Activated B cell treated with CpG ODN at 0.5 μM for 24 hours (primary cell): ENCODE measurements around the gene NUMB. TPM values are rescaled to one million over a fixed set of nuclear protein-coding genes. Genes with fewer than 3 reads are reported as not detected.

Experiments
- ATAC-seq: fragments of 200-7000 bp; cut with Tn5 transposase; one replicate; pipeline ENCODE4 v1.10.0; 2021; ENCODE audit warnings: low read depth, mild to moderate bottlenecking, moderate library complexity
- CTCF ChIA-PET: fragments of 350-600 bp; sonication (Branson Sonifier 250); formaldehyde crosslinking; loops from one replicate; lab custom pipeline; 2021; ENCODE audit warnings: antibody characterized with exemption; lab: Charles Lee
- POLR2A ChIA-PET: fragments of 350-600 bp; sonication (Branson Sonifier 250); formaldehyde crosslinking; loops from one replicate; lab custom pipeline; 2021; ENCODE audit warnings: antibody characterized with exemption; lab: Charles Lee
- DNase-seq: peaks from one replicate; pipeline ENCODE4 v3.0.0; 2022
- H3K27ac Mint-ChIP-seq: one replicate; pipeline ENCODE4 v1.8.0; 2020; ENCODE audit warnings: mixed read lengths
- H3K27me3 Mint-ChIP-seq: one replicate; pipeline ENCODE4 v1.8.0; 2021; ENCODE audit warnings: mixed read lengths
- H3K36me3 Mint-ChIP-seq: one replicate; pipeline ENCODE4 v1.8.0; 2021; ENCODE audit warnings: low read depth, mixed read lengths
- H3K4me1 Mint-ChIP-seq: one replicate; pipeline ENCODE4 v1.8.0; 2021; ENCODE audit warnings: mixed read lengths
- H3K4me3 Mint-ChIP-seq: one replicate; pipeline ENCODE4 v1.8.0; 2020; ENCODE audit warnings: mild to moderate bottlenecking, mixed read lengths
- H3K9me3 Mint-ChIP-seq: one replicate; pipeline ENCODE4 v1.8.0; 2020; ENCODE audit warnings: mixed read lengths
- intact Hi-C: fragments of 100-400 bp; cut with micrococcal nuclease; formaldehyde crosslinking; loops from one replicate; pipeline ENCODE4 v1.15.1; 2024
- total RNA-seq: library from RNA; stranded (reverse); gene quantifications from 2 replicates; pipeline ENCODE4 v1.2.3, GENCODE V29; 2022
- TF ChIP-seq, protein P1 (sequence below): fragments of 200-600 bp; IDR thresholded peaks from one replicate; pipeline ENCODE4 v1.8.0; 2022; ENCODE audit warnings: antibody characterized with exemption, mild to moderate bottlenecking

NUMB gene
- total RNA-seq, 1 donor from 2014 or later: 71.4 TPM

DNA sequence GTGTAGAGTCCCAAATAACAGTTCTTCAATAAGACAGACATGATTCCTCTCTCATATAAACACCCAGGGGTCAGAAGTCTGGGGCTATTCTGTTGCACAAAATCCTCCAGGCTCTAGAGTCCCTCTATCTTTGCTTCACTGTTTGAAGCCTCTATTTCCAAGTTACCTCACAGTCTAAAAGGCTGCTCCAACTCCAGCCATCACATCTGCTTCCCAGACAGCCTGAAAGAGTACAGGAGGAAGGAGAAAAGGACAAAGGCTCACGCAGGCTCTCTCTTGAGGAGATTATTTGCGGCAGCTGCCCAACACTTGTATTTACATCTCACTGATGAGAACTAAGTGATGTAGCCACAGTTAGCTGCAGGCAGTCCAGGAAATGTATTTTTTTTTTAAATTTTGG is 214.6 kb downstream of the NUMB start:
- intact Hi-C loops: no loop called here
- H3K9me3 Mint-ChIP-seq: no peaks in the 10 kb centered on the region
- CTCF ChIA-PET: no interaction called here
- H3K27ac Mint-ChIP-seq: no peak overlapping the region
- peaks cover 26% of the 10 kb centered on the region for H3K27me3 Mint-ChIP-seq
- ATAC-seq (no peak), DNase-seq (no peak)
- POLR2A ChIA-PET: no interaction called here
- TF ChIP-seq, protein P1, sequence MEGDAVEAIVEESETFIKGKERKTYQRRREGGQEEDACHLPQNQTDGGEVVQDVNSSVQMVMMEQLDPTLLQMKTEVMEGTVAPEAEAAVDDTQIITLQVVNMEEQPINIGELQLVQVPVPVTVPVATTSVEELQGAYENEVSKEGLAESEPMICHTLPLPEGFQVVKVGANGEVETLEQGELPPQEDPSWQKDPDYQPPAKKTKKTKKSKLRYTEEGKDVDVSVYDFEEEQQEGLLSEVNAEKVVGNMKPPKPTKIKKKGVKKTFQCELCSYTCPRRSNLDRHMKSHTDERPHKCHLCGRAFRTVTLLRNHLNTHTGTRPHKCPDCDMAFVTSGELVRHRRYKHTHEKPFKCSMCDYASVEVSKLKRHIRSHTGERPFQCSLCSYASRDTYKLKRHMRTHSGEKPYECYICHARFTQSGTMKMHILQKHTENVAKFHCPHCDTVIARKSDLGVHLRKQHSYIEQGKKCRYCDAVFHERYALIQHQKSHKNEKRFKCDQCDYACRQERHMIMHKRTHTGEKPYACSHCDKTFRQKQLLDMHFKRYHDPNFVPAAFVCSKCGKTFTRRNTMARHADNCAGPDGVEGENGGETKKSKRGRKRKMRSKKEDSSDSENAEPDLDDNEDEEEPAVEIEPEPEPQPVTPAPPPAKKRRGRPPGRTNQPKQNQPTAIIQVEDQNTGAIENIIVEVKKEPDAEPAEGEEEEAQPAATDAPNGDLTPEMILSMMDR: no peak
- H3K4me3 Mint-ChIP-seq: no peak overlapping the region
- no peaks in the 10 kb centered on the region for H3K36me3 Mint-ChIP-seq
- peaks cover 75% of the 10 kb centered on the region for H3K4me1 Mint-ChIP-seq

DNA sequence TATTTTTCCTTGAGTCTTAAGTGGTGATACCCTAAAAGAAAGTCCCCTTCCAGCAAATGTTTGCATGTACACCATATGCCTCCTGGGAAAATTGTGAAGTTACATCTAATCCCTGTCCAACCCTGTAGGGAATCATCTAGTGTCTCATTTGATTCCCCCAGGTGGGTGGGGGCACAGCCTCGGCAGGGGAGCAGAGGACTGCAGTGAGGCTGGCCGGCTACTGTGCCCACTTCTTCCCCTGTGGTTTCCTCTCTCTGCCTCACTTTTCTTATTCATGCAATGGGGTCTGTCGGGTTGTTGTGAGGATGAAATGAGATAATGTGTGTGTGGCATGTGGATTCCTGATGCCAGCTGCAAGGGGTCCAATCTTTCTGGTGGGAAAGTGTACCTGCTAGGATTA is 215.0 kb downstream of the NUMB start:
- peaks cover 28% of the 10 kb centered on the region for H3K27me3 Mint-ChIP-seq
- ATAC-seq (no peak), DNase-seq (no peak)
- ChIA-PET POLR2A (no interaction called here), CTCF (no interaction called here)
- H3K9me3 Mint-ChIP-seq: no peaks in the 10 kb centered on the region
- intact Hi-C loops: no loop called here
- peaks cover 74% of the 10 kb centered on the region for H3K4me1 Mint-ChIP-seq
- H3K4me3 Mint-ChIP-seq: peak overlapping the region; percentile 48
- H3K27ac Mint-ChIP-seq: no peak overlapping the region
- H3K36me3 Mint-ChIP-seq: no peaks in the 10 kb centered on the region
- TF ChIP-seq, protein P1: no peak

- ATAC-seq (no peak), DNase-seq (no peak)
- H3K4me1 Mint-ChIP-seq: peaks cover 66% of the 10 kb centered on the region
Measured at GRCh38 chr14:73242357-73242901, 215.9 kb downstream of the NUMB start.

DNA sequence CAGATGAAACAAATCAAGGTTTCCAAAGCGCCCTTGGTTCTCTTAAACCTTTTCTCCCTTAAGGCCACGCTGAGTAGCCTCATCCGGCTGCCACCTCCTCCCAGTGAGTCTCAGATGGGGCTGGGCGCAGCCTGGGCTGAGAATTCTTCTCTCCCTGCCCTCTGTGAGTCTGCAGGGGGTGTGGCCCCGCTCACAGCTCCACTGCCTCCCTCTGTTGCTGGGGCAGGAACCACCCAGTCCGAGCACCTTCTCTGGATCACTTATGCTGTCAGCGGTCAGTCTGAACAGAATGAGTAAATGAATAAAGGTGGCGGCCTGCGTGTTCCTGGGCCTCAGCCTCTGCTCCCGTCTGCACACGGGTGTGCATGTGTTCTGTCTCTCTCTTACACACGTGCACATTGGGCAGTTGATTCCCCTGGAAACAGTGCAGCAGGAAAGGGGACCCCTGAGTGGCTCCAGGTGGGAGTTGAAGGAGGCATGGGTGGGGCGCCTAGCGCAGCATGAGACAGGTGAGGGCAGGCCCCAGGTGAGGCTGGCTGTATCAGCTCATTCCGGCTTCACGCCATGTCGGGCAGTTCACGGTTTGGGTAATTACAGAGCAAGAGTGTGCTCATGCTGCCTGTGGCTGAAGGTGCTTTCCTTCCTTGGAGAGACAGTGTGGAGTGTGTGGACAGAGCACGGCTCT is 216.7 kb downstream of the NUMB start:
- ATAC-seq (no peak), DNase-seq (peak; percentile 15)
- intact Hi-C loops: no loop called here
- no peak overlapping the region for H3K27ac Mint-ChIP-seq
- H3K4me3 Mint-ChIP-seq: no peak overlapping the region
- H3K27me3 Mint-ChIP-seq: peaks cover 36% of the 10 kb centered on the region
- no peaks in the 10 kb centered on the region for H3K9me3 Mint-ChIP-seq
- CTCF ChIA-PET: no interaction called here
- peaks cover 65% of the 10 kb centered on the region for H3K4me1 Mint-ChIP-seq
- TF ChIP-seq, protein P1: no peak
- POLR2A ChIA-PET: interaction anchor here (1.1 kb wide), 1 partner anchor 14 kb away, joined by 3 read pairs; no protein-coding TSS in a partner anchor
- H3K36me3 Mint-ChIP-seq: no peaks in the 10 kb centered on the region

More at GRCh38 chr14:73242357-73242901, 215.9 kb downstream of the NUMB start:
- ChIA-PET POLR2A (no interaction called here), CTCF (no interaction called here)
- H3K4me3 Mint-ChIP-seq: peak overlapping the region; percentile 48
- H3K9me3 Mint-ChIP-seq: no peaks in the 10 kb centered on the region
- no peak overlapping the region for H3K27ac Mint-ChIP-seq
- peaks cover 30% of the 10 kb centered on the region for H3K27me3 Mint-ChIP-seq
- TF ChIP-seq, protein P1: no peak
- no peaks in the 10 kb centered on the region for H3K36me3 Mint-ChIP-seq
- intact Hi-C loops: no loop called here

DNA sequence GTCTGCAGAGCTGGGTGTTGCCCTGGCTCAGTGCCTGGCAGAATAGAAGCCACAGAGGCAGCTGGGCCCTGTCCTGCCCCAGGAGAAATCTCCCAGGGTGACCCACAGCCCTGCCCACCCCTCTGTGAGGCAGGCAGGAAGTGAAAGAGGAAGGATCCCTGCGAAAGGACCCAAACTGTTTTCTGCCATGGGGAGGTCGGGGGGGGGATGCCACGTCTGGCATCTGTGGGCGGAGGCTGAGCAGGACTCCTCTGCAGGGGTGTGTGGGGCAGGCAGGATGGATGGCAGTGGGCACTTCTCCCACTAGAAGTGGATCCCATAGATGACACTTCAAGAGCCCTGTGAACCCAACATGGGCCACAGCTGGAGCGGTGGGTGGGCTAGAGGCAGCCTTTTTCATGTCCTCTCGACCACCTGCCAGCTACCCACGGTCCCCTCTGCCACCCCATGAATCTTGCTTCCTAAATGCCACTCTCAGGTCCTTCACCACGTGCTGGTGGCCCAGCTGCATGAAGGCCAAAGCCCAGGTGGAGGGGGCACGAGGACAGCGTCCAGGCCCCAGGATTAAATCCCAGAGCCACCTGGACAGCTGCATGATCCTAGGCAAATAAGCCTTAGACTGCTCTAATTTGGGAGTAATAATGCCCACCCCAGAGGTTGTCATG is 217.4 kb downstream of the NUMB start:
- ChIA-PET POLR2A (interaction anchor here (1.1 kb wide), 1 partner anchor 14 kb away, joined by 3 read pairs; no protein-coding TSS in a partner anchor), CTCF (no interaction called here)
- intact Hi-C loops: no loop called here
- Mint-ChIP-seq H3K27me3 (peaks cover 42% of the 10 kb centered on the region), H3K9me3 (no peaks in the 10 kb centered on the region), H3K4me1 (peaks cover 69% of the 10 kb centered on the region), H3K4me3 (peak overlapping the region; percentile 15), H3K27ac (no peak overlapping the region), H3K36me3 (no peaks in the 10 kb centered on the region)
- ATAC-seq (peak; percentile 26), DNase-seq (peak; percentile 16)
- TF ChIP-seq, protein P1: no peak
